CD4-positive, alpha-beta memory T cell (primary cell): Measurements from ENCODE around the gene KRTAP10-3. TPM values are rescaled to one million over a fixed set of nuclear protein-coding genes. Genes with fewer than 3 reads are reported as not detected.
"Not testable (repeated sequence)": the region's sequence is repeated elsewhere in the genome, so short reads cannot be mapped to it uniquely, and the experiment has no call there.

Experiments
- CTCF ChIA-PET: fragments of 350-600 bp; sonication (Branson Sonifier 250); formaldehyde crosslinking; loops from one replicate; lab custom pipeline; 2021; ENCODE audit warnings: inconsistent platforms; ENCODE audit not compliant: partially characterized antibody; lab: Charles Lee
- POLR2A ChIA-PET: fragments of 350-600 bp; sonication (Branson Sonifier 250); formaldehyde crosslinking; loops from one replicate; lab custom pipeline; 2021; ENCODE audit not compliant: partially characterized antibody; lab: Charles Lee
- DNase-seq, 5 donors: peaks; one replicate each; pipeline versions ENCODE4 v3.0.0 to v3.0.0-alpha.2; 2020 to 2022; ENCODE audit warnings: mixed read lengths in 1 of 5
- H3K27ac ChIP-seq: one replicate; pipeline ENCODE4 v1.7.0; 2013; ENCODE audit warnings: low read depth, low read length
- H3K27me3 ChIP-seq: 2 replicates; pipeline ENCODE4 v1.7.0; 2013; ENCODE audit warnings: mild to moderate bottlenecking, low read length, moderate library complexity; ENCODE audit not compliant: insufficient read depth
- H3K36me3 ChIP-seq: 2 replicates; pipeline ENCODE4 v1.7.0; 2013; ENCODE audit warnings: mild to moderate bottlenecking, low read length, moderate library complexity; ENCODE audit not compliant: insufficient read depth
- H3K4me1 ChIP-seq: 2 replicates; pipeline ENCODE4 v1.7.0; 2013; ENCODE audit warnings: mild to moderate bottlenecking, low read length, moderate library complexity; ENCODE audit not compliant: insufficient read depth
- H3K4me3 ChIP-seq, 2 donors: one replicate each; pipeline ENCODE4 v1.7.0; 2013; ENCODE audit warnings: low read length in 2 of 2, mild to moderate bottlenecking in 1 of 2
- H3K9me3 ChIP-seq, 2 donors: one replicate each; pipeline ENCODE4 v1.7.0; 2013; ENCODE audit warnings: low read length in 2 of 2, control low read depth in 1 of 2; ENCODE audit not compliant: control insufficient read depth in 1 of 2
- H3K27ac Mint-ChIP-seq, 7 donors: one replicate each; pipeline ENCODE4 v1.8.0; 2020 to 2021; ENCODE audit warnings: mixed read lengths in 7 of 7, mild to moderate bottlenecking in 6 of 7, inconsistent platforms in 3 of 7, moderate library complexity in 3 of 7
- H3K27me3 Mint-ChIP-seq, 2 donors: one replicate each; pipeline ENCODE4 v1.8.0; 2020 to 2021; ENCODE audit warnings: mixed read lengths in 2 of 2
- H3K36me3 Mint-ChIP-seq, 2 donors: one replicate each; pipeline ENCODE4 v1.8.0; 2020 to 2021; ENCODE audit warnings: mixed read lengths in 2 of 2, inconsistent platforms in 1 of 2, mild to moderate bottlenecking in 1 of 2
- H3K4me1 Mint-ChIP-seq, 4 donors: one replicate each; pipeline ENCODE4 v1.8.0; 2020 to 2021; ENCODE audit warnings: mixed read lengths in 4 of 4, mild to moderate bottlenecking in 1 of 4
- H3K4me3 Mint-ChIP-seq, 8 donors: one replicate each; pipeline ENCODE4 v1.8.0; 2020 to 2021; ENCODE audit warnings: mixed read lengths in 8 of 8, mild to moderate bottlenecking in 7 of 8, moderate library complexity in 6 of 8, inconsistent platforms in 3 of 8
- H3K9me3 Mint-ChIP-seq, 8 donors: one replicate each; pipeline ENCODE4 v1.8.0; 2020 to 2021; ENCODE audit warnings: mixed read lengths in 8 of 8, mild to moderate bottlenecking in 5 of 8, inconsistent platforms in 3 of 8, moderate library complexity in 1 of 8
- intact Hi-C: fragments of 100-400 bp; cut with micrococcal nuclease; formaldehyde crosslinking; loops from one replicate; pipeline ENCODE4 v1.15.1; 2023
- polyA plus RNA-seq, 2 donors: library from polyadenylated mRNA; unstranded; fragments of 300-500 nt; fragmentation: Illumina TruSeq; gene quantifications; one replicate each; pipeline ENCODE4 v1.2.3, GENCODE V29; 2021
- total RNA-seq, 2 experiments: library from RNA; stranded (reverse); gene quantifications; one replicate each; pipeline ENCODE4 v1.2.3, GENCODE V29; 2021

KRTAP10-3 gene
- total and polyA plus RNA-seq, 4 experiments from 2014 or later, result not detected

DNA sequence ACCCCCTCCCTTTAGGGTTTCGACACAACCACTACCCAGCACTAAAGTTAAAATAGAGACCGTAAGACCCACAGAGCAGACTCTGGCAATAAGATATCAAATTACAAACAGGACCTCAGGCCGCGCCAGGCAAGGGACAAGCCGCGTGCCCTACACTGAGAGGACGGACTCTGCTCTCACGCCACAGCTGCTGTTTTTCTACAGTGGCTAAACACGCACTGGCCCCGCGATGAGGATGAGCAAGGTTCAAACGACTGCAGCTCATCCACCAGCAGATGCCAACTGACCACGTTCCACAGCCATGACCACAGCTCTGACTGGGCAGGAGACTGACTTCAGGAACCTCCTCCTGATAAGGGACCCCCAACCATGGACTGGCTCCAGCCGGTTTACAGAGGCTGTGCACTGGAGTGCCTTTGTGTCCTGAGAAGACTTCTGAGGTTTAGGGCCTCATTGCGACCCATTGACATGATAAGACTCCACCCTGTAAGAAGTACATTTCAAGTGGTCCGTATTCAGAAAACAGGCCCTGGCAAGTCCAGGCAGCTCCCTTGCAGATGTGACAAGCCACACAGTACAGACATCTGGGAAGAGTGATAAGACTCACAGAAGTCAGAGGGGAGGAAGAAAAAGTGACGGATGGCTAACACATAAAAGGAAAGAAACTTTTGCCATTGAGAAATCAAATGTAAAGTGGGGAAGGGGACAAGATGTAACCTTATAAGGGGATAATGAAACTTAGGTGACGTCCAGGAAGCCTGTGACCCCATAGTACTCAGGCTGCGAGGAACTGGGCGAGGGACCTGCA lies 35.2 kb upstream of the KRTAP10-3 start:
- ChIA-PET CTCF (interaction anchor here (0.7 kb wide), 1 partner anchor 199 kb away, joined by 3 read pairs; no protein-coding TSS in a partner anchor), POLR2A (no interaction called here)
- intact Hi-C loops, result no loop called here
- no peak overlapping the region for H3K4me3 ChIP-seq
- Mint-ChIP-seq H3K9me3 (peaks cover 0 to 9% (median 4%) of the 10 kb centered on the region in 8 donors), H3K27ac (peak overlapping the region in 2 of 7 donors; percentile 24 to 59), H3K4me3 (no peak overlapping the region), H3K4me1 (peaks cover 0 to 8% (median 3%) of the 10 kb centered on the region in 4 donors), H3K27me3 (peaks cover 2 to 13% of the 10 kb centered on the region in 2 donors), H3K36me3 (no peaks in the 10 kb centered on the region)
- H3K4me1 ChIP-seq, result no peaks in the 10 kb centered on the region
- no peaks in the 10 kb centered on the region for H3K9me3 ChIP-seq
- no peaks in the 10 kb centered on the region for H3K36me3 ChIP-seq
- H3K27me3 ChIP-seq, result no peaks in the 10 kb centered on the region
- DNase-seq, result no peak
- no peak overlapping the region for H3K27ac ChIP-seq

DNA sequence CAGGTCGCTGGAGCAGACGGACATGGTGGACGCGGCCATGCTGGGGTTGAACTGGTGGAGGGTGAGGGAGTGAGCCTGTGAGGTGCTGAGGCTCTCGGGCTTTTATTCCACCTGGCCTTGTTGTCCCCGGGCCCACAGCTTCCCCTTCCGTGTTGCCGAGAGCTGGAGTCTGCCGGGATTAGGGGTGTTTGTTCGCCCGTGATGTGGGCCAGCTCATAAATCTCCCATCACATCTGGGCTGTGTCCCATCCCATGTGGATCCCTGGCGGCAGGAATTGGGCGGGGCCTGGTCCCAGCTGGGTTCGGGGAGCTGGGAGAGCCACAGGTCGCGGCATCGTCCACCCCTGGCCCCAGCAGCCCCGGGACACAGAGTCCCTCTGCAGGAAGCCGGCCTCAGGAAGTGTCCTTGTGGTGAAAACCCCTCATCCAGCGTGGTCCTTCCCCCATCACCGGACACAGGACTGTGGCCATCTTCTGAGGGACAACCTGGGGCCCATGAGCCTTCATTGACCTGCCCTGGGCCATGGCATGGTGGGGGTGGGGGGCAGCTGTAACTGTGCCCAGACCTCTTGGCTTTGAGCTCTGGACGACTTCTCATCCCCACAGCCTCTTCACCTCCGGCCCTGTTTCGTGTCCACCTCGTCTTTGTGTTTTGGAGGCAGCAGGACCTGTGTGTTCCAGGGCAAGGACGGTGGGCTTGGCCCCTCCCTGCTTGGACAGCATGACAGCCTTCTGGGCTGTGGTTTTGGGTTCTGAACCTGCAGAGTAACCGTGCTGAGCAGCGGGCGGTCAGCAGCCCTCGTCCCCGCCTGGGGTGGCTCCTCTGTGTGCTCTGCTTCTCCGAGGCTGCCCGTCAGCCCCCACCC lies 34.1 kb upstream of the KRTAP10-3 start, which contains the start of gene KRTAP10-6:
Gene KRTAP10-6, minus strand, starts transcription at position 60 of the 866 bp plus-strand sequence. Its CDS starts 21 bp downstream, at position 39.
- H3K27ac Mint-ChIP-seq, result peak within 1 kb of the TSS in 2 of 7 donors; percentile 24 to 25
- no peak within 1 kb of the TSS for H3K4me3 Mint-ChIP-seq
- peaks cover 0 to 8% (median 3%) of the 10 kb centered on the region in 4 donors for H3K4me1 Mint-ChIP-seq
- CTCF ChIA-PET, result no interaction called here
- peaks cover 0 to 9% of the 10 kb centered on the region in 2 donors for H3K27me3 Mint-ChIP-seq
- H3K4me3 ChIP-seq, result no peak within 1 kb of the TSS
- no peaks in the 10 kb centered on the region for H3K9me3 Mint-ChIP-seq
- H3K36me3 Mint-ChIP-seq, result no peaks in the 10 kb centered on the region
- POLR2A ChIA-PET, result no interaction called here
- no peak for DNase-seq
- no peak within 1 kb of the TSS for H3K27ac ChIP-seq
- no peaks in the 10 kb centered on the region for H3K4me1 ChIP-seq
- no peaks in the 10 kb centered on the region for H3K27me3 ChIP-seq
- intact Hi-C loops, result no loop called here
- no peaks in the 10 kb centered on the region for H3K36me3 ChIP-seq
- no peaks in the 10 kb centered on the region for H3K9me3 ChIP-seq

DNA sequence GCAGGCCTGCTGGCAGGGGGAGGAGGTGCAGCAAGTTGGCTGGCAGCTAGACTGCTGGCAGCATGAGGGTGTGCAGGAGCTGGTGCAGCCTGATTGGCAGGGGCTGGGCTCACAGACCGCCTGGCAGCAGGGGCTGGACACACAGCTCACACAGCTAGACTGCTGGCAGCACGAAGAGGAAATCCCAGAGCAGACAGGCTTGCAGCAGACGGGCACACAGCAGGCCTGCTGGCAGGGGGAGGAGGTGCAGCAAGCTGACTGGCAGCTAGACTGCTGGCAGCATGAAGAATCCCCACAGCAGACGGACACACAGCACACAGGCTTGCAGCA lies 33.2 kb upstream of the KRTAP10-3 start:
- H3K4me3 ChIP-seq, H3K27ac ChIP-seq, H3K4me1 ChIP-seq, H3K9me3 Mint-ChIP-seq, H3K36me3 Mint-ChIP-seq, H3K27me3 Mint-ChIP-seq, intact Hi-C loops, DNase-seq, H3K36me3 ChIP-seq, H3K27me3 ChIP-seq, H3K9me3 ChIP-seq, CTCF ChIA-PET, H3K4me3 Mint-ChIP-seq, H3K4me1 Mint-ChIP-seq: not testable (repeated sequence)
- peak overlapping the region in 1 of 7 donors; percentile 25 for H3K27ac Mint-ChIP-seq
- POLR2A ChIA-PET, result interaction anchor here (1.1 kb wide), 1 partner anchor 27 kb away, joined by 3 read pairs; no protein-coding TSS in a partner anchor

DNA sequence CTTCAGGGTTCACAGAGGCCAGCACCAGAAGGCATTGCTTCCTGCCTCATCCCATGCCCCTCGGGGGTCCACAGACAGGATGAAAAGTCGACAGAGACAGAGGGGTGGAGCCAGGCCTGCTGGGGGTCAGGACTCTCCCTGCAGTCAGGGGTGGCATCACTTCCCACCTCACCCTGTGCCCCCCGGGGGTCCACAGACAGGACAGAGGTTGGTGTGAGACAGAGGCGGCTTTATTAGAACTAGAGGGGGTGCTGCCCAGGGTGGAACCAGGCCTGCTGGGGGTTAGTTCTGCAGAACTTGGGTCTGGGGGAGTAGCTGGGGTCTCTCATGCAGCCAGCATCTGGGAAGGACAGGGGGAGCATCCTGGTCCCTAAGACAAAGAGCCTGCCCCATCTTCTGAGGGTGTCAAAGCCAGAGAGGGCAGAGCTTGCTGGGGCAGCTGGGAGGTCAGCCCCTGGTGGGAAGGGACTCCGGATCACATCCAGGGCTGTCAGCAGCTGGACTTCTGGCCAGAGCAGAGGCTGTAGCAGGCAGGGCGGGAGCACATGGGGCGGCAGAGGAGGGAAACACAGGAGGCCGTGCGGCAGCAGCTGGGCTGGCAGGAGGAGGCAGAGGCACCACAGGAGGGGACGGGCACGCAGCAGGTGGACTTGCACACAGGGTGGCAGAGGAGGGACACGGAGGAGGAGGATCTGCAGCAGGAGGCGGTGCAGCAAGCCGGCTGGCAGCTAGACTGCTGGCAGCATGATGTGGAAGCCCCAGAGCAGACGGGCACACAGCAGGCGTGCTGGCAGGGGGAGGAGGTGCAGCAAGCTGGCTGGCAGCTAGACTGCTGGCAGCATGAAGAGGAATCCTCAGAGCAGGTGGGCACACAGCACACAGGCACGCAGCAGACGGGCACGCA lies 32.6 kb upstream of the KRTAP10-3 start:
- H3K27ac ChIP-seq, H3K9me3 Mint-ChIP-seq, H3K4me3 Mint-ChIP-seq, H3K36me3 Mint-ChIP-seq, H3K4me3 ChIP-seq, H3K27ac Mint-ChIP-seq, intact Hi-C loops, H3K4me1 Mint-ChIP-seq, H3K9me3 ChIP-seq, H3K27me3 ChIP-seq, H3K4me1 ChIP-seq, DNase-seq, H3K36me3 ChIP-seq, CTCF ChIA-PET: not testable (repeated sequence)
- peaks cover 8 to 13% of the 10 kb centered on the region in 2 donors for H3K27me3 Mint-ChIP-seq
- POLR2A ChIA-PET, result interaction anchor here (1.1 kb wide), 1 partner anchor 28 kb away, joined by 3 read pairs; no protein-coding TSS in a partner anchor

DNA sequence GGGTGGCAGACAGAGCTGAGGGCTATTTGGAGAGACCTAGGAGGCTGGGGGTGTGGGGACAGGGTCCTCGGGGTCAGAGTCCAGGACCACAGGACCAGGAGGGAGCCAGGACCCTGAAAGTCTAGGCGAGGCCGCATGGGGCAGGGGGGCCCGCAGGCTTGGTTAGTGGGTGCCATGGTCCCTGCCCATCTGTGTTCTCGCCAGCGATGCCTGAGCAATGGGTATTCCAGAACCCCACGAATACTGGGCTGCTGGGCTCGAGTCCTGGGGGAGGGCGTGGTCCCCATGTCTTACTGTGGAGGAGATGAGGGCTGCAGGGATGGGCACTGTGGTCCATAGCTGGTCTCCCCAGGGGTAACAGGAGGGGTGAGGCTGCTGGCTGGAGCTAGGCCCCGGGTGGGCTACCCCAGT lies 31.7 kb upstream of the KRTAP10-3 start:
- Histone ChIP-seq H3K9me3 (no peaks in the 10 kb centered on the region), H3K27me3 (no peaks in the 10 kb centered on the region), H3K27ac (no peak overlapping the region), H3K4me3 (no peak overlapping the region), H3K36me3 (no peaks in the 10 kb centered on the region), H3K4me1 (no peaks in the 10 kb centered on the region)
- H3K4me3 Mint-ChIP-seq, result no peak overlapping the region
- H3K4me1 Mint-ChIP-seq, result peaks cover 0 to 8% (median 3%) of the 10 kb centered on the region in 4 donors
- POLR2A ChIA-PET, result no interaction called here
- intact Hi-C loops, result no loop called here
- H3K36me3 Mint-ChIP-seq, result no peaks in the 10 kb centered on the region
- no peaks in the 10 kb centered on the region for H3K9me3 Mint-ChIP-seq
- no peak overlapping the region for H3K27ac Mint-ChIP-seq
- CTCF ChIA-PET, result no interaction called here
- DNase-seq, result no peak
- peaks cover 14 to 16% of the 10 kb centered on the region in 2 donors for H3K27me3 Mint-ChIP-seq

DNA sequence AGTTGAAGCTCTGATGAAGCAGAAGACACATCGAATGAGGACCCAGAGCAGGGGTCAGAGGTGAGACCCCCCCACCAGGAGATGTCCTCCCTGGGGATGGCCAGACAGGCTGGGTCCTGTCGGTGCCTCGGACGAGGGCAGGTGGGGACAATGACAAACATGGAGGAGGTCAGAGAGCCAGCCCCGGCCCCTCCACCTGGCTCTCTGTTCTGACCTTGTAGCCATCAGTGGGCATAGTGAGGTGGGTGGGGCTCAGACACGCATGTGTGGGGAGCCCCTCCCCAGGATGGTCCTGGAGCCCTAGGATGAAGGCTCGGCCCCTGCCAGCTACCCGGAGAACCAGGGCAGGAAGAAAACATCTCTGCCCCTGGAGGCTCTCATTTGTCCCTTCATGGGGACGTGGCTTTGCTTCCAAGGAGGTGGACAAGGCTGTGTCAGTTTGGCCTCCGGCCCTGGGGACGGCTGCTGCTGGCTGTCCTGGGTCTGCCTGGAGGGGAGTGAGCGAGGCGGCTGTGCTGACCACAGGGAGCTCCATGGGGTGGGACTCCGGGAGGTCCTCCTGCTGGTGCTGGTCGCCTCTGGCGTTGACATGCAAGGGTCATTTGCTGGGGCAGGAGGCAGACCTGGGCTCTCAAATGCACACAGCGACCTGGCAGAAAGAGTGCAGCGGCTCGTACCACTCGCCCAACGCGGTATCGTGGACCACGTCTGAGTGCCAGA lies 31.2 kb upstream of the KRTAP10-3 start:
- H3K9me3 Mint-ChIP-seq, result no peaks in the 10 kb centered on the region
- Histone ChIP-seq H3K27me3 (no peaks in the 10 kb centered on the region), H3K9me3 (no peaks in the 10 kb centered on the region), H3K27ac (no peak overlapping the region), H3K4me1 (no peaks in the 10 kb centered on the region), H3K36me3 (no peaks in the 10 kb centered on the region), H3K4me3 (no peak overlapping the region)
- ChIA-PET CTCF (no interaction called here), POLR2A (no interaction called here)
- peak overlapping the region in 2 of 7 donors; percentile 19 to 24 for H3K27ac Mint-ChIP-seq
- intact Hi-C loops, result no loop called here
- no peaks in the 10 kb centered on the region for H3K36me3 Mint-ChIP-seq
- DNase-seq, result no peak
- H3K4me1 Mint-ChIP-seq, result peaks cover 0 to 5% (median 3%) of the 10 kb centered on the region in 4 donors
- H3K4me3 Mint-ChIP-seq, result no peak overlapping the region
- peaks cover 15 to 18% of the 10 kb centered on the region in 2 donors for H3K27me3 Mint-ChIP-seq
